Fibroblast of mammary gland (primary cell): Measurements from ENCODE around the gene ANO6.

Source experiments
- DNase-seq: peaks from one replicate; pipeline ENCODE4 v3.0.0-alpha.2; 2010; ENCODE audit warnings: low read depth
- H3K4me3 ChIP-seq: 2 replicates; pipeline ENCODE4 v1.5.1; 2011; ENCODE audit warnings: low read depth, mild to moderate bottlenecking, low read length, moderate library complexity; ENCODE audit not compliant: control insufficient read depth
- CTCF ChIP-seq: conservative IDR thresholded peaks from 2 replicates; pipeline ENCODE4 v1.5.1; 2011; ENCODE audit warnings: low read depth, low read length, inconsistent platforms; ENCODE audit not compliant: control insufficient read depth, insufficient read depth

ANO6 gene

GRCh38 chr12:45416126-45416525 is 200.2 kb downstream of the ANO6 start:
- TF ChIP-seq CTCF: no peak
- H3K4me3 ChIP-seq: no peak overlapping the region
- DNase-seq: peak; percentile 43

- TF ChIP-seq CTCF: no peak
- DNase-seq: peak; percentile 16
- H3K4me3 ChIP-seq: no peak overlapping the region
Observed at GRCh38 chr12:45418520-45418919, 202.6 kb downstream of the ANO6 start.

DNA sequence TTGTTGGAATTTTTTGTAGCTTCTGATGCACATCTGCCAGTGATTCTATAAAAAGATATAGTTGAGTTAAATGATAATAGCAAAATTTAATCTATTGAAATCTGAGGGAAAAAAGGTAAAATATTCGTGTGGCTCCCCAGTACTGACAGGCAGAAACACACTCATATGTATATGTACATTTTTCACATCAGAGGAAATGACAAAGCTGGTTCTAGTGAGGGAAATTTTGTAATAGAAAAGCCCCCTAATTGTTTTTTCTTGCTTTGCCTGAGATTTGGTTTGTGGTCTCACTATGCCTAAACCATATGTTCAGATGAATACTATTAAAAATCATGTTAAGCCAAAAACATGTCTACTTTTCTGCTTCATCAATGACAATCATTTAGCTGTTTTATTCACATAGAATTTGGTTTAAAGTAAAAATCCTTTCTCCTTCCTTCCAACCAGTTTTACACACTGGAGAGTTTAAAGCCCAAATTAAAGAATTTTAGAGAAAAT is 203.5 kb downstream of the ANO6 start:
- no peak overlapping the region for H3K4me3 ChIP-seq
- no peak for DNase-seq
- no peak for TF ChIP-seq CTCF

DNA sequence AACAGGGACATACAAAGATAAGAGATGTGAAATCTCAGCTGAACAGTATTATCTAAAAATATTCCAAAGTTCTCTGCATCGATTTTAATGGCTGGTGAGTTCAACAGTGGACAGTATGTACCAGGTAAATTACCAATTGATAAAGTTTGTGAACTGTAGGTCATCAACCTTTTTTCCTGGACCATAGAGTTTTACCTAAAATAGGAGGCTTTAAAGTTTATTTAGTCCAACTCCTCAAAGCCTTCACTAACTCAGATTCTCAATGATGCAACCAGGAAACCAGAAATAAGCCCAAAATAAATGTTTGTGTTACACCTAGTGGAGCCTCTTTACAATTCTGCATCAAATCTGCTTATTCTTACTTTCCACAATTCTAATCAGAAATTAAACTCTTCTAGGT is 205.8 kb downstream of the ANO6 start:
- H3K4me3 ChIP-seq: no peak overlapping the region
- no peak for DNase-seq

DNA sequence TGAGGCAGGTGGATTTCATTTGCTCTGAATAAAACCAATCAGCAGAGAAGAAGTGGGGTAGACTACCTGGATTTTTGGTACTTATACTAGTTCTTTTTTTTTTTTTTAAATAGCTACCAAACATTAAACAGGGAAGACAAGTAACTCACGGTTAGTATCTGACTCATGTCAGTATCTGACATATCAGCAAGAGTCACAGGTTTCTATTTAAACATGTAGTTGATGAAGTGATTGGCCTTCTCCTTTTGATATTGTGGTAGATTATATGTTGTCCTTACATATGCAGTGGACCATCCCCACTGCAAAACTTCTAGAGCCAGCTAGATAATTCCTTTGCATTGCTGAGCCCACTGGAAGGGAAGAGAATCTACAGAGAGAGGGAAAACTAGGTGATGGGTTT is 208.0 kb downstream of the ANO6 start:
- DNase-seq: no peak
- TF ChIP-seq CTCF: no peak
- no peak overlapping the region for H3K4me3 ChIP-seq

More for the DNA sequence above, 205.8 kb downstream of the ANO6 start:
- TF ChIP-seq CTCF: no peak

DNA sequence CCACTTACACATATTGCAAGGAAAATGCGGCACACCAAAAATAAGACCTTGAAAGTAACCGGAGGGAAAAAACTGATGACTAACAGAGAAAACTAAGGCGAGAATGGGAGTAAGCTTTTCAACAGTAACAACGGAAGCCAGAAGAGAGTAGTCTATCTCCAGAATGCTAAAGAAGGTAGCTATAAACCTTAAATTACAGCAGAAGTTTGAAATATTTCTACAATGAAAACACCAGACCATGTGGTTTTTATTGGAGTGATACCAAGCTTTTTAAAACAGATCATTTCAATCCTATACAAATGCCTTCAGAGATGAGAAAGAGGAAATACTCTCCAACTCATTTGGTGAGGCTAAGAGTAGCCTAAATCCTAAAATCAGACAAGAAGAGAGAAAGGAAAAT is 209.5 kb downstream of the ANO6 start:
- TF ChIP-seq CTCF: no peak
- H3K4me3 ChIP-seq: no peak overlapping the region
- peak; percentile 41 for DNase-seq

GRCh38 chr12:45426294-45426693 is 210.4 kb downstream of the ANO6 start:
- DNase-seq: no peak
- no peak overlapping the region for H3K4me3 ChIP-seq
- no peak for TF ChIP-seq CTCF
